D721Med (cell line): ENCODE results near the gene RILP.

Experiments used
- DNase-seq: peaks from one replicate; pipeline ENCODE4 v3.0.0; 2011; ENCODE audit warnings: low spot score; ENCODE audit not compliant: insufficient read length
- FAIRE-seq: peaks from 2 replicates; lab custom pipeline; 2011; peaks lifted over from hg19 to GRCh38; lab: Jason Lieb, UNC
- CTCF ChIP-seq: IDR thresholded peaks from 2 replicates; pipeline ENCODE4 v1.5.1; 2012; ENCODE audit warnings: mild to moderate bottlenecking, control low read depth; ENCODE audit not compliant: insufficient read depth; ENCODE audit errors: missing control alignments

The RILP gene

GRCh38 chr17:1621273-1621954 lies 28.3 kb downstream of the RILP start:
- DNase-seq (no peak), FAIRE-seq (no peak)
- no peak for TF ChIP-seq CTCF

GRCh38 chr17:1620486-1620885 lies 29.2 kb downstream of the RILP start:
- no peak for TF ChIP-seq CTCF
- FAIRE-seq: no peak
- DNase-seq: no peak

GRCh38 chr17:1617620-1618174 lies 32.0 kb downstream of the RILP start:
- no peak for FAIRE-seq
- DNase-seq: no peak
- TF ChIP-seq CTCF: no peak

- no peak for FAIRE-seq
- DNase-seq: no peak
- TF ChIP-seq CTCF: no peak
These were observed 33.6 kb downstream of the RILP start for GRCh38 chr17:1616101-1616500.

- no peak for TF ChIP-seq CTCF
- FAIRE-seq: no peak
- DNase-seq: no peak
These were observed 37.3 kb downstream of the RILP start for GRCh38 chr17:1612400-1612799.

GRCh38 chr17:1611715-1612114 lies 38.0 kb downstream of the RILP start:
- TF ChIP-seq CTCF: no peak

GRCh38 chr17:1608676-1609075 lies 41.0 kb downstream of the RILP start:
- TF ChIP-seq CTCF: no peak
- FAIRE-seq (no peak), DNase-seq (no peak)

More at GRCh38 chr17:1611715-1612114, 38.0 kb downstream of the RILP start:
- FAIRE-seq (no peak), DNase-seq (no peak)
